Lung (tissue), 12 donors: ENCODE measurements around the gene SGCA. TPM values are rescaled to one million over a fixed set of nuclear protein-coding genes. Genes with fewer than 3 reads are reported as not detected.

Experiments
- ATAC-seq: fragments of 200-7000 bp; cut with Tn5 transposase; one replicate; pipeline ENCODE4 v1.9.1; 2020; ENCODE audit warnings: moderate number of reproducible peaks; ENCODE audit not compliant: insufficient read depth, low FRiP score
- DNase-seq, 3 donors: peaks; one replicate each; pipeline ENCODE4 v3.0.0-alpha.2; 2013 to 2017
- H3K27ac ChIP-seq, 2 donors: one replicate each; pipeline ENCODE4 v1.5.1; 2013; ENCODE audit warnings: mild to moderate bottlenecking in 2 of 2, moderate library complexity in 2 of 2, control low read depth in 1 of 2, inconsistent platforms in 1 of 2, low read depth in 1 of 2, low read length in 1 of 2
- H3K27me3 ChIP-seq, 3 donors: one replicate each; pipeline ENCODE4 v1.5.1; 2013; ENCODE audit warnings: low read length in 2 of 3; ENCODE audit not compliant: control insufficient read depth in 3 of 3, insufficient read depth in 3 of 3
- H3K36me3 ChIP-seq, 4 donors: one replicate each; pipeline ENCODE4 v1.5.1; 2013; ENCODE audit warnings: low read length in 4 of 4, mild to moderate bottlenecking in 1 of 4, moderate library complexity in 1 of 4; ENCODE audit not compliant: control insufficient read depth in 4 of 4, insufficient read depth in 4 of 4
- H3K4me1 ChIP-seq, 5 donors: one replicate each; pipeline ENCODE4 v1.5.1; 2013; ENCODE audit warnings: low read length in 5 of 5, mild to moderate bottlenecking in 2 of 5, moderate library complexity in 1 of 5; ENCODE audit not compliant: control insufficient read depth in 5 of 5, insufficient read depth in 5 of 5
- H3K4me3 ChIP-seq: one replicate; pipeline ENCODE4 v1.5.1; 2013; ENCODE audit warnings: mild to moderate bottlenecking, control low read depth, moderate library complexity
- H3K9ac ChIP-seq, 2 donors: one replicate each; pipeline ENCODE4 v1.5.1; 2013; ENCODE audit warnings: low read length in 2 of 2, control low read depth in 1 of 2; ENCODE audit not compliant: insufficient read depth in 1 of 2
- H3K9me3 ChIP-seq, 4 donors: one replicate each; pipeline ENCODE4 v1.5.1; 2013; ENCODE audit warnings: low read length in 3 of 4, mild to moderate bottlenecking in 1 of 4, moderate library complexity in 1 of 4; ENCODE audit not compliant: control insufficient read depth in 4 of 4, insufficient read depth in 3 of 4
- CTCF ChIP-seq: IDR thresholded peaks from 2 replicates; pipeline ENCODE4 v1.5.1; 2012; ENCODE audit warnings: mild to moderate bottlenecking; ENCODE audit errors: control extremely low read depth, extremely low read depth
- WGBS, 2 donors: extraction: QIAGEN DNeasy Blood & Tissue Kit; methylation state at CpG; one replicate each; pipeline ENCODE4 v1.1.7; 2013; 5-methylcytosine and 5-hydroxymethylcytosine counted together
- polyA plus RNA-seq, 2 donors: library from polyadenylated mRNA; stranded (reverse); fragments of 200-250 nt; gene quantifications; one replicate each; pipeline ENCODE4 v1.2.1, GENCODE V29; 2013
- total RNA-seq, 2 donors: library from RNA; depleted of rRNA in 1 of 2; stranded (reverse); fragments of >200 nt in 1 of 2; gene quantifications; one replicate each; pipeline ENCODE4 v1.2.1, GENCODE V29; 2014 to 2021
- donor health status: control.
- donor health status: control.
- donor health status: Bipolar disorder and iron deficiency.
- donor health status: healthy.
- donor health status: DM: yes; HTN: yes; CAD: no.

Gene SGCA
- total and polyA plus RNA-seq, 4 donors, result 5.0 to 19.4 (median 14.0) TPM

GRCh38 chr17:50218771-50219315 lies 53.0 kb downstream of the SGCA start:
- H3K27me3 ChIP-seq, result no peaks in the 10 kb centered on the region
- TF ChIP-seq CTCF, result no peak
- no peak overlapping the region for H3K9ac ChIP-seq
- 62 to 73% methylated on average over 1 of the region's 1 CpG for WGBS, 2 donors
- H3K27ac ChIP-seq, result peak overlapping the region in 1 of 2 donors; percentile 65
- H3K4me1 ChIP-seq, result peaks cover 0 to 58% (median 40%) of the 10 kb centered on the region in 5 donors
- H3K4me3 ChIP-seq, result no peak overlapping the region
- H3K36me3 ChIP-seq, result no peaks in the 10 kb centered on the region
- ATAC-seq, result no peak
- H3K9me3 ChIP-seq, result no peaks in the 10 kb centered on the region
- DNase-seq, result peak; percentile 63 to 77 (median 75)

- WGBS, 2 donors, result 60 to 82% methylated on average over 5 of the region's 5 CpGs
- ATAC-seq, result no peak
Measured at GRCh38 chr17:50219342-50219741, 53.5 kb downstream of the SGCA start.

GRCh38 chr17:50219939-50220465 lies 54.2 kb downstream of the SGCA start:
- H3K9me3 ChIP-seq, result no peaks in the 10 kb centered on the region

More at GRCh38 chr17:50219342-50219741, 53.5 kb downstream of the SGCA start:
- Histone ChIP-seq H3K9ac (peak overlapping the region in 1 of 2 donors; percentile 46), H3K27me3 (no peaks in the 10 kb centered on the region), H3K4me3 (no peak overlapping the region), H3K36me3 (no peaks in the 10 kb centered on the region), H3K4me1 (peaks cover 0 to 58% (median 40%) of the 10 kb centered on the region in 5 donors), H3K27ac (no peak overlapping the region), H3K9me3 (no peaks in the 10 kb centered on the region)
- no peak for TF ChIP-seq CTCF
- peak in 2 of 3 donors; percentile 52 to 53 for DNase-seq

More at GRCh38 chr17:50219939-50220465, 54.2 kb downstream of the SGCA start:
- H3K4me1 ChIP-seq, result peaks cover 0 to 58% (median 40%) of the 10 kb centered on the region in 5 donors
- no peaks in the 10 kb centered on the region for H3K27me3 ChIP-seq
- H3K36me3 ChIP-seq, result no peaks in the 10 kb centered on the region
- H3K4me3 ChIP-seq, result no peak overlapping the region
- 53 to 83% methylated on average over 4 of the region's 4 CpGs for WGBS, 2 donors
- TF ChIP-seq CTCF, result no peak
- H3K9ac ChIP-seq, result peak overlapping the region in 1 of 2 donors; percentile 46
- peak; percentile 71 to 76 (median 74) for DNase-seq
- ATAC-seq, result no peak
- H3K27ac ChIP-seq, result peak overlapping the region in 1 of 2 donors; percentile 61
